ENCODE data around the gene TSPAN32.

DNA sequence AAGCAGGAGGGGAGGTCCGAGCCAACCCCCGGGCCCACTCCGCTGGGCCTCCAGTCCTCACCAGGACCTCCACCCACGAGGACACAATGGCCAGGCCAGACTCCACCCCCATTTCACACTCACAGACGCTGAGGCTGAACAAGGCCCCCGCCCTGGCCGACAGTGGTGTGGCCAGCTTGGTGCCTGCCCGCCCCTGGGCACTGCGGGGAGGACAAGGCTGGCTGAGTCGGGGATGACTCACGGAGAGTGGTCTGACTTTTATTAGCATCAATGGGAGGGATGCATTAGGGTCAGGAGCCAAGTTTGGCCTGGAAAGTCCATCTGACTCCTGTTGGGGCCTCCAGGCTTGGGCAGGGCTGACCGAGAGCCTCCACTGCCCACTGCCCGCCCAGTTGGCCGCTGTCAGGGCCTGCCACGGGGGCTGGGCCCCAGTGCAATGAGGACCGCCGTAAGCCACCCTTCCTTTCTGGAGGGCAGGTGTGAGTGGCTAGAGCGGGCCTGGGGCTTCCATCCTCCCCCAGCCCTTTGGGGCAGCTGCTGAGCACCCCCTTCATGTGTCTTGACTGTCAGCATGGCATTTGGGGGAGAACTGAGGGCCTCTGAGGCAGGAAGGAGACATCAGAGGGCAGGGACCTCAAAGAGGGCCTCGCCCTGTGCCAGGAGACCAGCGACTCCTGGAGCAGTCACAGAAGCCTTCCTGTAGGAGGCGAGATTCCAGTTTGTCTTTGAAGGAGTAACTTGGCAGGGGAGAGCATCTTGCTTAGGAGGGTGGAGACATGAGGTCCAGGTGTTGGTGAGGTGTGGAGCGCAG lies 10.6 kb downstream of the TSPAN32 start:
- TF ChIP-seq TOX (CRISPR knock-in tag; IDR thresholded peaks at IDR 0.05; ENCODE audit: borderline replicate concordance) (no peak), ARNTL (CRISPR knock-in tag; IDR thresholded peaks at IDR 0.05; ENCODE audit: borderline replicate concordance, low read depth) (no peak), ZC3H10 (CRISPR knock-in tag; IDR thresholded peaks at IDR 0.05) (no peak)
- TF ChIP-seq, protein P1, sequence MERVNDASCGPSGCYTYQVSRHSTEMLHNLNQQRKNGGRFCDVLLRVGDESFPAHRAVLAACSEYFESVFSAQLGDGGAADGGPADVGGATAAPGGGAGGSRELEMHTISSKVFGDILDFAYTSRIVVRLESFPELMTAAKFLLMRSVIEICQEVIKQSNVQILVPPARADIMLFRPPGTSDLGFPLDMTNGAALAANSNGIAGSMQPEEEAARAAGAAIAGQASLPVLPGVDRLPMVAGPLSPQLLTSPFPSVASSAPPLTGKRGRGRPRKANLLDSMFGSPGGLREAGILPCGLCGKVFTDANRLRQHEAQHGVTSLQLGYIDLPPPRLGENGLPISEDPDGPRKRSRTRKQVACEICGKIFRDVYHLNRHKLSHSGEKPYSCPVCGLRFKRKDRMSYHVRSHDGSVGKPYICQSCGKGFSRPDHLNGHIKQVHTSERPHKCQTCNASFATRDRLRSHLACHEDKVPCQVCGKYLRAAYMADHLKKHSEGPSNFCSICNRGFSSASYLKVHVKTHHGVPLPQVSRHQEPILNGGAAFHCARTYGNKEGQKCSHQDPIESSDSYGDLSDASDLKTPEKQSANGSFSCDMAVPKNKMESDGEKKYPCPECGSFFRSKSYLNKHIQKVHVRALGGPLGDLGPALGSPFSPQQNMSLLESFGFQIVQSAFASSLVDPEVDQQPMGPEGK (CRISPR knock-in tag; IDR thresholded peaks at IDR 0.05; ENCODE audit: borderline replicate concordance) = no peak
- TF ChIP-seq, protein P2, sequence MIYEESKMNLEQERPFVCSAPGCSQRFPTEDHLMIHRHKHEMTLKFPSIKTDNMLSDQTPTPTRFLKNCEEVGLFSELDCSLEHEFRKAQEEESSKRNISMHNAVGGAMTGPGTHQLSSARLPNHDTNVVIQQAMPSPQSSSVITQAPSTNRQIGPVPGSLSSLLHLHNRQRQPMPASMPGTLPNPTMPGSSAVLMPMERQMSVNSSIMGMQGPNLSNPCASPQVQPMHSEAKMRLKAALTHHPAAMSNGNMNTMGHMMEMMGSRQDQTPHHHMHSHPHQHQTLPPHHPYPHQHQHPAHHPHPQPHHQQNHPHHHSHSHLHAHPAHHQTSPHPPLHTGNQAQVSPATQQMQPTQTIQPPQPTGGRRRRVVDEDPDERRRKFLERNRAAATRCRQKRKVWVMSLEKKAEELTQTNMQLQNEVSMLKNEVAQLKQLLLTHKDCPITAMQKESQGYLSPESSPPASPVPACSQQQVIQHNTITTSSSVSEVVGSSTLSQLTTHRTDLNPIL (CRISPR knock-in tag; IDR thresholded peaks at IDR 0.05; ENCODE audit: low read depth) = no peak

All from SK-N-SH treated with all-trans-retinoic acid at 6 μM for 48 hours (cell line).